Measurements from ENCODE around the gene GBP3.
"Not testable (repeated sequence)": the region's sequence is repeated elsewhere in the genome, so short reads cannot be mapped to it uniquely, and the experiment has no call there.

GBP3 gene

GRCh38 chr1:88974616-88975172 is 48.0 kb downstream of the GBP3 start:
- DNase-seq: not testable (repeated sequence)

GRCh38 chr1:88973520-88974137 is 49.0 kb downstream of the GBP3 start:
- peak; percentile 6 for DNase-seq

- no peak for DNase-seq
These were observed 60.9 kb downstream of the GBP3 start for GRCh38 chr1:88961647-88962275.

- DNase-seq: no peak
These were observed 61.6 kb downstream of the GBP3 start for GRCh38 chr1:88961081-88961480.

Measured in NCI-H1436 (cell line).